OCI-LY7 (cell line): ENCODE data around the gene SF3A1.

ENCODE experiments used
- EZH2phosphoT487 ChIP-seq: fragments of 200-600 bp; sonication (generic); IDR thresholded peaks from 2 replicates; pipeline ENCODE4 v1.6.1; 2018; ENCODE audit warnings: low read depth, borderline replicate concordance, mild to moderate bottlenecking, mixed run types, antibody characterized with exemption, low read length, moderate library complexity, mixed read lengths
- TF ChIP-seq, protein P1 (sequence below): fragments of 200-600 bp; sonication (generic); conservative IDR thresholded peaks from 2 replicates; pipeline ENCODE4 v1.5.1; 2014; ENCODE audit warnings: mild to moderate bottlenecking, antibody characterized with exemption, low read length, moderate library complexity, mixed read lengths

DNA sequence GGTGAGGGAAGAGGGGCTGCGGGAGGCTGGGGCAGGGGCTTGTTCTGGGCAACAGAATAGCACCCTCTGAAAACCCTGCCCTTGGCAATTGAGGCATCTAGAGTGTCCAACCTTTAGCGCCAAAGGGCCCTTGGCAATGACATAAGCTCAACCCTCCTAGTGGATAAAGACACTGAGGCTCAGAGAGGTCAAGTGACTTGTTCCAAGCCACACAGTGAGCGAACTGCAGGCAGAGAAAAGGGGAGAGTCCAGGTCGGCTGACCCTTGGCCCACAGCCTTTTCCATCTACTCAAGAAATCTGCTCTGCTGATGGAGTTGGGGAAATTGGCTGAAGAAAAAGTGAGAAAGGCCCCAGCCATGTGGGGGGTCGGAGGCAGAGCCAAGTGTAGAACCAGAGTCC, 43.0 kb upstream of the SF3A1 start:
- TF ChIP-seq, protein P1, sequence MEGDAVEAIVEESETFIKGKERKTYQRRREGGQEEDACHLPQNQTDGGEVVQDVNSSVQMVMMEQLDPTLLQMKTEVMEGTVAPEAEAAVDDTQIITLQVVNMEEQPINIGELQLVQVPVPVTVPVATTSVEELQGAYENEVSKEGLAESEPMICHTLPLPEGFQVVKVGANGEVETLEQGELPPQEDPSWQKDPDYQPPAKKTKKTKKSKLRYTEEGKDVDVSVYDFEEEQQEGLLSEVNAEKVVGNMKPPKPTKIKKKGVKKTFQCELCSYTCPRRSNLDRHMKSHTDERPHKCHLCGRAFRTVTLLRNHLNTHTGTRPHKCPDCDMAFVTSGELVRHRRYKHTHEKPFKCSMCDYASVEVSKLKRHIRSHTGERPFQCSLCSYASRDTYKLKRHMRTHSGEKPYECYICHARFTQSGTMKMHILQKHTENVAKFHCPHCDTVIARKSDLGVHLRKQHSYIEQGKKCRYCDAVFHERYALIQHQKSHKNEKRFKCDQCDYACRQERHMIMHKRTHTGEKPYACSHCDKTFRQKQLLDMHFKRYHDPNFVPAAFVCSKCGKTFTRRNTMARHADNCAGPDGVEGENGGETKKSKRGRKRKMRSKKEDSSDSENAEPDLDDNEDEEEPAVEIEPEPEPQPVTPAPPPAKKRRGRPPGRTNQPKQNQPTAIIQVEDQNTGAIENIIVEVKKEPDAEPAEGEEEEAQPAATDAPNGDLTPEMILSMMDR: no peak
- TF ChIP-seq EZH2phosphoT487: no peak
